ENCODE results near the gene STX18.

STX18 gene

DNA sequence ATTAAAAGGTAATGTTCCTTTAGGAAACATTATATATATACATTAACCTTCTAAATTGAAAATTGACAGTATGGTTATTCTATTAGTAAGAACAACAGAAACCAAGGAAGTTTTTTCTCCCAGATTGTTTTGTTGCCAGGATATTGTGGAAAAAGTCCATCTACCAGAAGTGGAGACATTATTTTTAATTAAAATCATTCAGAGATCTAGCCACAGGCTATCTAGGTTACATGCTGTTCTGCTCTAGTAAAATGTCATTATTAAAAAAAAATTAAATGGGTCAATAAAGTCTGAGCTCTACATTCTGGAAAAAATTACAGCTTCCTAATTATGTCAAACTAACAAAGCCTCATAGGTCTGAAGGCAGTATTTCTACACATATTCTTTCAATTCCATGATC lies 80.7 kb downstream of the STX18 start:
- TF ChIP-seq CTCF (IDR thresholded peaks at IDR 0.05; ENCODE audit: low read depth, low read length, missing control alignments): no peak

GRCh38 chr4:4460759-4461158 lies 81.1 kb downstream of the STX18 start:
- no peak for DNase-seq (ENCODE audit: extremely low read depth, low read depth)
- no peak overlapping the region for H3K4me3 ChIP-seq (replicated peaks; ENCODE audit: low read depth, low read length)
- no peak for TF ChIP-seq CTCF (IDR thresholded peaks at IDR 0.05; ENCODE audit: low read depth, low read length, missing control alignments)

More for the DNA sequence above, 80.7 kb downstream of the STX18 start:
- no peak overlapping the region for H3K4me3 ChIP-seq (replicated peaks; ENCODE audit: low read depth, low read length)
- DNase-seq (ENCODE audit: extremely low read depth, low read depth): no peak

DNA sequence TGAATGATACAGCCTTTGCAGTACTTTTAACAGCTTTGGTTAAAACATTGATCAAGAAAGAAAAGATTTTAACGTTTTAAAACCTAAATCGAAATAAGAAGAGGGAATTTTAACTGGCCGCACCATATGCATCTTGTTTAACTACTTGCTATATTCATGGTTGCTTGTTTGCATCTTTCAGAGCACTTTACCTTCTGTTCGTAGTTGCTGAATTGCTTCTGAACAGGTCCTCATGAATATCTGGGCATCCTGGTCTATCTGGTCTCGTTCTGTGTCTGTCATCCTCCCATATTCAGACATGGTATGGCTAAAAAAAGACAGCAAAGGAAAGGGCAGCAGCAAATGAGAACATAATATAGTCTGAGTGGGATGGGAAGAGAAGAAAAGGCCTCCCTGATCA lies 82.7 kb downstream of the STX18 start:
- H3K4me3 ChIP-seq (replicated peaks; ENCODE audit: low read depth, low read length): no peak overlapping the region
- DNase-seq (ENCODE audit: extremely low read depth, low read depth): no peak
- TF ChIP-seq CTCF (IDR thresholded peaks at IDR 0.05; ENCODE audit: low read depth, low read length, missing control alignments): no peak

- no peak overlapping the region for H3K4me3 ChIP-seq (replicated peaks; ENCODE audit: low read depth, low read length)
- TF ChIP-seq CTCF (IDR thresholded peaks at IDR 0.05; ENCODE audit: low read depth, low read length, missing control alignments): no peak
- DNase-seq (ENCODE audit: extremely low read depth, low read depth): no peak
Observed at GRCh38 chr4:4457803-4458553, 83.9 kb downstream of the STX18 start.

GRCh38 chr4:4456816-4457578 lies 84.9 kb downstream of the STX18 start:
- no peak overlapping the region for H3K4me3 ChIP-seq (replicated peaks; ENCODE audit: low read depth, low read length)
- no peak for TF ChIP-seq CTCF (IDR thresholded peaks at IDR 0.05; ENCODE audit: low read depth, low read length, missing control alignments)

GRCh38 chr4:4456351-4456750 lies 85.5 kb downstream of the STX18 start:
- no peak overlapping the region for H3K4me3 ChIP-seq (replicated peaks; ENCODE audit: low read depth, low read length)
- no peak for TF ChIP-seq CTCF (IDR thresholded peaks at IDR 0.05; ENCODE audit: low read depth, low read length, missing control alignments)
- DNase-seq (ENCODE audit: extremely low read depth, low read depth): no peak

More at GRCh38 chr4:4456816-4457578, 84.9 kb downstream of the STX18 start:
- DNase-seq (ENCODE audit: extremely low read depth, low read depth): no peak

All from HFF-Myc (cell line).